H1 (cell line): Measurements from ENCODE around the gene CDH16.

ENCODE experiments used
- CBX8 ChIP-seq: fragments of 300-800, 300-1000 bp; sonication (generic); IDR thresholded peaks from 2 replicates; pipeline ENCODE4 v1.7.1; 2016; ENCODE audit warnings: low read depth, low read length, borderline replicate concordance
- KDM4A ChIP-seq: IDR thresholded peaks from one replicate; pipeline ENCODE4 v1.7.1; 2012; ENCODE audit warnings: low read depth, mild to moderate bottlenecking, moderate library complexity, low read length, inconsistent platforms; ENCODE audit not compliant: severe bottlenecking
- POLR2A ChIP-seq, 2 experiments: IDR thresholded peaks; 1 replicate in 1 of 2; 2 replicates in 1 of 2; pipeline ENCODE4 v1.6.1; 2011; ENCODE audit warnings: low read depth in 2 of 2, low read length in 2 of 2, mild to moderate bottlenecking in 2 of 2; ENCODE audit errors: control extremely low read depth in 1 of 2
- RFX5 ChIP-seq: IDR thresholded peaks from 2 replicates; pipeline ENCODE4 v1.6.1; 2011; ENCODE audit warnings: low read depth, low read length, improper control_type of control experiment, borderline replicate concordance
- SIRT6 ChIP-seq: IDR thresholded peaks from one replicate; pipeline ENCODE4 v1.7.1; 2012; ENCODE audit warnings: low read length, inconsistent platforms
- TF ChIP-seq, protein P1 (sequence below): IDR thresholded peaks from 2 replicates; pipeline ENCODE4 v1.6.1; 2011; ENCODE audit warnings: low read length, improper control_type of control experiment
- TF ChIP-seq, protein P2 (sequence below), 3 experiments: IDR thresholded peaks; 1 replicate in 2 of 3; 2 replicates in 1 of 3; pipeline versions ENCODE4 v1.5.1 to v1.6.1; 2011; ENCODE audit warnings: low read length in 3 of 3, mild to moderate bottlenecking in 3 of 3, inconsistent platforms in 2 of 3, low read depth in 1 of 3, moderate library complexity in 1 of 3; ENCODE audit not compliant: insufficient read depth in 1 of 3; ENCODE audit errors: control extremely low read depth in 1 of 3

DNA sequence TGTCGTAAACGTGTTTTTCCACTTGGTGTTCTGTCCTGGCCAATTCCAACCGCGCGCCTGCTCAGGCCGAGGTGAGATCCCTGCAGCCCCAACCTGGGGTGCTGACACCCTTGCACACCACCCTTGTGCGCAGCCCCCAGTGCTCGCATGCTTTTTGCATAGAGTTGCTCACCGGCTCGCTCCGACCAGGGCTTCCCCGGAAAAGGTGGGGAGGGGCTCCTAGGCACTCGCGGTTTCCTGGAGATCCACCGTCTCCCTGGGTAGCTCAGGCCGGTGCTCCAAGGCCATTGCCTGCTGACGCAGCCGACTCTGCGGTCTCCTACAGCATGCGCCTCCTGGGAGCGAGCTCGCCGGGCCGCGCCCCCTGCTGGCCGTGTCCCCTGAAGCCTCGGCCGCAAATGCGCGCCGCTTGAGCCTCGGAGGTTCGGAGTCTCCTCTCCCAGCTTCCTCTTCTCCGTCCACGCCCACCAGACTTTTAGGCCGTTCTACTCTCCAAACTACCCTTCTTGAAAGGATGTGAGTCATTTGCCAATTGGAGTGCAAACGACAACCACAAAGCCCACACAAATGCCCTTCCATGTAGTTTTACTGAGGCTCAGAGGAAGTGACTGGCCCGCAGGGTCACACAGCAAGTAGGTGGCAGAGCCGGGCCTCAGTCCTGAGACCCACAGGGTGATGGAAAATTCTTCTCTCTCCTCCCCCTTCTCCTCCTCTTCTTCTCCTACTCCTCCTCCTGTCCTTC, 45.6 kb downstream of the CDH16 start:
- TF ChIP-seq, protein P1, sequence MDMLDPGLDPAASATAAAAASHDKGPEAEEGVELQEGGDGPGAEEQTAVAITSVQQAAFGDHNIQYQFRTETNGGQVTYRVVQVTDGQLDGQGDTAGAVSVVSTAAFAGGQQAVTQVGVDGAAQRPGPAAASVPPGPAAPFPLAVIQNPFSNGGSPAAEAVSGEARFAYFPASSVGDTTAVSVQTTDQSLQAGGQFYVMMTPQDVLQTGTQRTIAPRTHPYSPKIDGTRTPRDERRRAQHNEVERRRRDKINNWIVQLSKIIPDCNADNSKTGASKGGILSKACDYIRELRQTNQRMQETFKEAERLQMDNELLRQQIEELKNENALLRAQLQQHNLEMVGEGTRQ = no peak
- TF ChIP-seq RFX5 (no peak), POLR2A (IDR thresholded peaks at IDR 0.05; ENCODE audit: control extremely low read depth in 1 of 2, low read depth in 2 of 2, low read length in 2 of 2) (peak in 1 of 2 experiments; percentile 58; a peak in 1 of 3 replicates), SIRT6 (no peak), CBX8 (no peak), KDM4A (no peak)
- TF ChIP-seq, protein P2, sequence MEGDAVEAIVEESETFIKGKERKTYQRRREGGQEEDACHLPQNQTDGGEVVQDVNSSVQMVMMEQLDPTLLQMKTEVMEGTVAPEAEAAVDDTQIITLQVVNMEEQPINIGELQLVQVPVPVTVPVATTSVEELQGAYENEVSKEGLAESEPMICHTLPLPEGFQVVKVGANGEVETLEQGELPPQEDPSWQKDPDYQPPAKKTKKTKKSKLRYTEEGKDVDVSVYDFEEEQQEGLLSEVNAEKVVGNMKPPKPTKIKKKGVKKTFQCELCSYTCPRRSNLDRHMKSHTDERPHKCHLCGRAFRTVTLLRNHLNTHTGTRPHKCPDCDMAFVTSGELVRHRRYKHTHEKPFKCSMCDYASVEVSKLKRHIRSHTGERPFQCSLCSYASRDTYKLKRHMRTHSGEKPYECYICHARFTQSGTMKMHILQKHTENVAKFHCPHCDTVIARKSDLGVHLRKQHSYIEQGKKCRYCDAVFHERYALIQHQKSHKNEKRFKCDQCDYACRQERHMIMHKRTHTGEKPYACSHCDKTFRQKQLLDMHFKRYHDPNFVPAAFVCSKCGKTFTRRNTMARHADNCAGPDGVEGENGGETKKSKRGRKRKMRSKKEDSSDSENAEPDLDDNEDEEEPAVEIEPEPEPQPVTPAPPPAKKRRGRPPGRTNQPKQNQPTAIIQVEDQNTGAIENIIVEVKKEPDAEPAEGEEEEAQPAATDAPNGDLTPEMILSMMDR (IDR thresholded peaks at IDR 0.05; ENCODE audit: control extremely low read depth in 1 of 3, insufficient read depth in 1 of 3, low read depth in 1 of 3, low read length in 3 of 3) = peak; percentile 76 to 89 (median 88)
